ENCODE measurements around the gene CHRND. TPM values are rescaled to one million over a fixed set of nuclear protein-coding genes. Genes with fewer than 3 reads are reported as not detected.

Gene CHRND
- total RNA-seq, 1 donor from 2014 or later: not detected

DNA sequence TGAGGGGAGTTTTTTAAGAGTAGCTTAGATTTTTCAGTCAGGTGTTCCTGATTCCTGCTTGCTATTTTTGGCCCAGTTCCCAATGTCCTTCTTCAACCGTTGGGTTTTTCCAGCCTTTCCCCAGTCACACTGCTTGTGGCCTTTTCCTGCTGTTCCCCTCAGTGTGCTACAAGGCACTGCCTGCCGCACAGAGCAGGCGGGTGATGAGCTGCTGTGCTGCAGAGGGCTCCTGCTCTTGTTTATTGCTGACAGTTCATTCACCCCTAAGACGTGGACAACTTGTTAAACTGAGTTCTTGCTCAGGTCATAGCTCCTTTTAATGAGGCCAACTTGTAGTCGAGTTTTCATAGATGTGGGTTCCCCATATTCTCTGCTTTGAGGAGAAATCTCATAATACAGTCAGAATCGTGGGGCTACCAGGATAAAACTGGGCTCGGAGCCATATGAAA, 45.1 kb downstream of the CHRND start:
- FAIRE-seq: peak; percentile 86
- H3K4me3 ChIP-seq (ENCODE audit: low read depth, low read length): no peak overlapping the region
- peaks cover 20% of the 10 kb centered on the region for H3K36me3 ChIP-seq (ENCODE audit: control insufficient read depth, insufficient read depth, low read length)
- TF ChIP-seq, protein P1, sequence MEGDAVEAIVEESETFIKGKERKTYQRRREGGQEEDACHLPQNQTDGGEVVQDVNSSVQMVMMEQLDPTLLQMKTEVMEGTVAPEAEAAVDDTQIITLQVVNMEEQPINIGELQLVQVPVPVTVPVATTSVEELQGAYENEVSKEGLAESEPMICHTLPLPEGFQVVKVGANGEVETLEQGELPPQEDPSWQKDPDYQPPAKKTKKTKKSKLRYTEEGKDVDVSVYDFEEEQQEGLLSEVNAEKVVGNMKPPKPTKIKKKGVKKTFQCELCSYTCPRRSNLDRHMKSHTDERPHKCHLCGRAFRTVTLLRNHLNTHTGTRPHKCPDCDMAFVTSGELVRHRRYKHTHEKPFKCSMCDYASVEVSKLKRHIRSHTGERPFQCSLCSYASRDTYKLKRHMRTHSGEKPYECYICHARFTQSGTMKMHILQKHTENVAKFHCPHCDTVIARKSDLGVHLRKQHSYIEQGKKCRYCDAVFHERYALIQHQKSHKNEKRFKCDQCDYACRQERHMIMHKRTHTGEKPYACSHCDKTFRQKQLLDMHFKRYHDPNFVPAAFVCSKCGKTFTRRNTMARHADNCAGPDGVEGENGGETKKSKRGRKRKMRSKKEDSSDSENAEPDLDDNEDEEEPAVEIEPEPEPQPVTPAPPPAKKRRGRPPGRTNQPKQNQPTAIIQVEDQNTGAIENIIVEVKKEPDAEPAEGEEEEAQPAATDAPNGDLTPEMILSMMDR (IDR thresholded peaks at IDR 0.05; ENCODE audit: insufficient read depth, low read length, severe bottlenecking): no peak
- no peak for DNase-seq (ENCODE audit: low read depth)
- H3K27me3 ChIP-seq (ENCODE audit: control insufficient read depth, insufficient read depth, low read length): no peaks in the 10 kb centered on the region

DNA sequence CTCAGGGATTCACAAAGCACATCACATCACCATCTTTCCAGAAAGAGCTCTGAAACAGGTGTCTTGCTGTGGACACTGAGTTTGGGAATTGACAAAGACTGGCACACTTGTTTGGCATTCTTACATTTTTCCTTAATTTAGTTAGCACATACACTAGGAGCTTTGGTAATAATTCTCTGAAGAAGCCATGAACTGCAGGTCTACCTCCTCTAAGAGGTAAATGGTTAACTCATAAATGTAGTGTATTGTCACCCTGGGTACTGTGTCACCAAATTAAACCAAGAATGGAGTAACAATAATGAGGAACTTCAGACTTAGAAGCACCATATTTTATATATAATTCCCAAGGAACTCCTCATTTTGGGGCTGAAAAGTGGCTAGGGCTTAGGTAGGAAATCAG, 47.1 kb downstream of the CHRND start:
- TF ChIP-seq, protein P1 (IDR thresholded peaks at IDR 0.05; ENCODE audit: insufficient read depth, low read length, severe bottlenecking): no peak
- no peak for DNase-seq (ENCODE audit: low read depth)
- no peaks in the 10 kb centered on the region for H3K27me3 ChIP-seq (ENCODE audit: control insufficient read depth, insufficient read depth, low read length)
- peaks cover 15% of the 10 kb centered on the region for H3K36me3 ChIP-seq (ENCODE audit: control insufficient read depth, insufficient read depth, low read length)
- no peak for FAIRE-seq
- no peak overlapping the region for H3K4me3 ChIP-seq (ENCODE audit: low read depth, low read length)

DNA sequence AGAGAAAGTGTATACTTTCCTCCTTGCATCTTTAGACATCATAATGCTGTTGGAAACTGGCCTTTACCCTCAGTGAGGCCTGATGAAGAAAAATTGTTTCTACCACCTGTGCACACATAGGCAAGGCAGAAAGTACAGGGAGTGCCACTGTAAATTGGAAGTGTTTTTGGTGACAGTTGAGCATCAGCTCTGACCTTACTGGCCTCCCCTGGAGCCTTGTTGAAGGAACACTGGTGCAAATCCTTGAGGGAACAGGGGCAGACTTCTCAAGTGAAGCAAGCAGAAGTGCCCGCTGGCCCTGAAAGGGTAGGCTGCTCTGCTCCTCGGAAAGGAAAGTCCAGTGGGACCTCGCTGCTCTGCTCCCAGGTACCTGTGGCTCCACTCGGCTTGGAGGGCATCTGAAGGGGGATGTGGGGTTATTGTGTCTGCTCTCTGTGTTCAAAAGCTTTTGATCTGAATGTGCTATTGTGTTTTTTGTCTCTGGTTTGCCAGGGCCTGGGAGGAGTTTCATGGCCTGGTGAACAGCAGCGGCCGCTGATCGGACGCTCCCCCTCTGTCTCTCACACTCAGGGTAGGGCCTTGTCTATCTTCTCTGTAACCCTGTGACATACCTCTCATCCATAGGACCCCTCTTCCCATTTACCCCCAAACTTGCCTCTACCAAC, 47.9 kb downstream of the CHRND start:
- TF ChIP-seq, protein P1 (IDR thresholded peaks at IDR 0.05; ENCODE audit: insufficient read depth, low read length, severe bottlenecking): no peak
- Histone ChIP-seq H3K4me3 (ENCODE audit: low read depth, low read length) (no peak overlapping the region), H3K27me3 (ENCODE audit: control insufficient read depth, insufficient read depth, low read length) (no peaks in the 10 kb centered on the region), H3K36me3 (ENCODE audit: control insufficient read depth, insufficient read depth, low read length) (peaks cover 10% of the 10 kb centered on the region)
- no peak for DNase-seq (ENCODE audit: low read depth)
- FAIRE-seq: no peak

DNA sequence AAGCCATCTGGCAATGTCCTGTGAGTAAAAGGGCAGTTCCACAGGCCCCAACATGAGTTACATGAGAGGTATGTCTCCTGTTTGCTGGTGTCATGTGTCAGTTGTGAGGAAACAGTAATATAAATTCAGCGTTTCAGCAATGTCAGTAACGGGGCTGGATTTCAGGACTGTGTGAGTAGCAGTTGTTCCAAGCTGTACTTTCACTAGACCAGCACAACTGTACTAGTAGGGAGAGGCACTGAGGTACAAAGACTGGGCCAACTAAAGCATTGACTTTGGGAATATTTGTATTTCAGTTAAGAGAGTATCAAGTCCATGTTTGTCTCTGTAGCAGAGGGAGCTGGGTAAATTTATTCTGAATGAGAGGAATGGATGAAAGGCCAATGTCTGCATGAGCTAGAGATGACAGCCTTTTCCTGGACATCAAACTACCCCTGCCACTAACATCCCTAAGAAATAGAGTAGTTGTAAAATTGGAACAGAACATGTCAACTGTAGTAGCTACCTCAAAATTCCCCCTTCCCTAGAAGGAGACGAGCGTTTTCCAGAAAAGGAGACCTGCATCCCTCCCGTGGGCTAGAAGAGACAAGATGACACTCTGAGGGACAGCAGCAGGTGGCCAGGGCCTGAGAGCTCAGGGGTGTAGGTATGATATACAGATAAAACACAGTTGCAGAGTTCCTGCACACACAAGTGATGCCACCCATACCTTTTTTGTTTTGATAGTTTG, 48.9 kb downstream of the CHRND start:
- Histone ChIP-seq H3K36me3 (ENCODE audit: control insufficient read depth, insufficient read depth, low read length) (peaks cover 2% of the 10 kb centered on the region), H3K27me3 (ENCODE audit: control insufficient read depth, insufficient read depth, low read length) (no peaks in the 10 kb centered on the region), H3K4me3 (ENCODE audit: low read depth, low read length) (no peak overlapping the region)
- FAIRE-seq (peak; percentile 40), DNase-seq (ENCODE audit: low read depth) (peak; percentile 74)
- TF ChIP-seq, protein P1 (IDR thresholded peaks at IDR 0.05; ENCODE audit: insufficient read depth, low read length, severe bottlenecking): no peak

DNA sequence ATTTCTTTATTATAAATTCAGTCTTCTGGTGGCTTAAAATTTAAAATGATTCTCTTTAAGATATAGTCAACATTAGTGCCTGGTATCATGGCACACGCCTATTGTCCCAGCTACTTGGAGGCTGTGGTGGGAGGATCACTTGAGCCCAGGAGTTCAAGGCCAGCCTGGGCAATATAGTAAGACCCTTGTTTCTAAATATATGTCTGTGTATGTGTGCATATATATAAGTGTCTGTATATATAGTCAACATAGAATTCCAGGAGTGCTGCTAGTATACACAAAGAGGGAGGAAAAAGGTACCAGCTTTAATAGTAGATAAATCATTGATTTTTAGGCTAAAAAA, 49.4 kb downstream of the CHRND start:
- FAIRE-seq (no peak), DNase-seq (ENCODE audit: low read depth) (no peak)
- Histone ChIP-seq H3K4me3 (ENCODE audit: low read depth, low read length) (no peak overlapping the region), H3K27me3 (ENCODE audit: control insufficient read depth, insufficient read depth, low read length) (no peaks in the 10 kb centered on the region), H3K36me3 (ENCODE audit: control insufficient read depth, insufficient read depth, low read length) (no peaks in the 10 kb centered on the region)
- TF ChIP-seq, protein P1 (IDR thresholded peaks at IDR 0.05; ENCODE audit: insufficient read depth, low read length, severe bottlenecking): no peak

Measured in bronchial epithelial cell (primary cell).